ENCODE data around the gene CDK11B. TPM values are rescaled to one million over a fixed set of nuclear protein-coding genes. Genes with fewer than 3 reads are reported as not detected.

The CDK11B gene
- total RNA-seq, 1 experiment from 2014 or later: 30.1 TPM

DNA sequence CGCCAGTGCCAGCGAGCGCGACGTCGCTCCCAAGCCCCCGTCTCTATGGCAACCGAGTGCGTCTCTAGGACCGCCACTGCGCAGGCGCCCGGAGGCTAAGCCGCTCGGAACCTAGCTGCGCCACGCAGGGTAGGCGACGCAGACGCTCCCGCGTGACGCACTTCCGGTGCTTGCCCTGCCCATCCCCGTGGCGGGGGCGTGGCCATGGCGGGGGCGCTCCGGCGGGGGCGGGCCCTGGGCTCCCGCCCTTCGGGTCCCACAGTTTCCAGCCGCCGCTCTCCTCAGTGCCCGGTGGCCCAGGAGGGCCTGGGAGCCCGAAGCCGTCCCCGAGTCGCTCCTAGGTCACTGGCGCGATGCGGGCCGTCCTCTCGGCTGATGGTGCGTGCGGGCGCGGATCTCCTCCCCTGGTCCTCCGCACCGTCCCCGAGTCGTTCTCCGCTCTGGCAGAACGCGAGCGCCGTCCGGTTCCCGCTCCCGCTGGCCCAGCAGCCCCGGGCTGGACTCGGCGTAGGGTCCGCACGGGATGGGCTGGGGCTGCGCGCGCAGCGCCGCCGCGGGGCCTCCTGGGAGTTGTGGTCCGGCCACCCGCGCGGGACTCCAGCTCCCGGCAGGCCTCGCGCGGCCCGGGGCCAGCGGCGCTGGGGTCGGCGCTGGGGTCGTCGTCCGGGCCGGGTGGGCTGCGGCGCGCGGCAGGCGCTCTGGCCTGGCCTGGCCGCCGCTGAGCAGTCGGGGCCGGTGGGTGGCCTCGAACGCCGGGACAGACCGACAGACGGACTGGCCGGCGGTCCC is 43.4 kb downstream of the CDK11B start, which contains the start of gene MIB2:
MIB2 (plus strand) TSS at position 245 of the 789 bp plus-strand sequence. CDS start 7,953 bp downstream, outside the sequence.
- no peak within 1 kb of the TSS; the same call in 1 of the 2 replicates for H3K4ac ChIP-seq (ENCODE audit: low read depth, low read length)
- TF ChIP-seq, protein P1, sequence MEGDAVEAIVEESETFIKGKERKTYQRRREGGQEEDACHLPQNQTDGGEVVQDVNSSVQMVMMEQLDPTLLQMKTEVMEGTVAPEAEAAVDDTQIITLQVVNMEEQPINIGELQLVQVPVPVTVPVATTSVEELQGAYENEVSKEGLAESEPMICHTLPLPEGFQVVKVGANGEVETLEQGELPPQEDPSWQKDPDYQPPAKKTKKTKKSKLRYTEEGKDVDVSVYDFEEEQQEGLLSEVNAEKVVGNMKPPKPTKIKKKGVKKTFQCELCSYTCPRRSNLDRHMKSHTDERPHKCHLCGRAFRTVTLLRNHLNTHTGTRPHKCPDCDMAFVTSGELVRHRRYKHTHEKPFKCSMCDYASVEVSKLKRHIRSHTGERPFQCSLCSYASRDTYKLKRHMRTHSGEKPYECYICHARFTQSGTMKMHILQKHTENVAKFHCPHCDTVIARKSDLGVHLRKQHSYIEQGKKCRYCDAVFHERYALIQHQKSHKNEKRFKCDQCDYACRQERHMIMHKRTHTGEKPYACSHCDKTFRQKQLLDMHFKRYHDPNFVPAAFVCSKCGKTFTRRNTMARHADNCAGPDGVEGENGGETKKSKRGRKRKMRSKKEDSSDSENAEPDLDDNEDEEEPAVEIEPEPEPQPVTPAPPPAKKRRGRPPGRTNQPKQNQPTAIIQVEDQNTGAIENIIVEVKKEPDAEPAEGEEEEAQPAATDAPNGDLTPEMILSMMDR (conservative IDR thresholded peaks at IDR 0.05): no peak
- no peaks in the 10 kb centered on the region for H3K9me3 ChIP-seq (ENCODE audit: control insufficient read depth, low read depth, low read length)
- H3K4me1 ChIP-seq (ENCODE audit: insufficient read depth, low read length): peaks cover 5% of the 10 kb centered on the region; the same call in 1 of the 2 replicates
- no peaks in the 10 kb centered on the region for H3K79me2 ChIP-seq (ENCODE audit: insufficient read depth, low read length)
- peak within 1 kb of the TSS; percentile 70 for H3K9ac ChIP-seq (ENCODE audit: extremely low read depth, insufficient read length, low read length)
- no peak within 1 kb of the TSS for H4K8ac ChIP-seq (replicated peaks; ENCODE audit: insufficient read length, low read depth, low read length)
- peak within 1 kb of the TSS; percentile 22 to 93 (median 91); a peak in 3 of 7 replicates for H3K27ac Mint-ChIP-seq
- H3K4me3 Mint-ChIP-seq: peak within 1 kb of the TSS; percentile 86 to 89
- H3K56ac ChIP-seq (ENCODE audit: insufficient read length, low read depth, low read length): no peak within 1 kb of the TSS
- DNase-seq: peak; percentile 98
- H2BK15ac ChIP-seq (ENCODE audit: low read depth, low read length): no peak within 1 kb of the TSS
- no peaks in the 10 kb centered on the region for H3K27me3 Mint-ChIP-seq (ENCODE audit: low read depth)
- H3K27me3 ChIP-seq (ENCODE audit: insufficient read depth, low read length): no peaks in the 10 kb centered on the region
- no CpG with 5 or more reads among the region's 107 CpGs for WGBS (ENCODE audit: extremely low coverage, insufficient read length, low lambda C conversion rate)
- H3K4me1 Mint-ChIP-seq: peaks cover 16 to 19% of the 10 kb centered on the region in 2 experiments
- no peak within 1 kb of the TSS for H2BK12ac ChIP-seq (ENCODE audit: insufficient read length, low read depth, low read length)
- H4K20me1 ChIP-seq (ENCODE audit: control insufficient read depth, insufficient read depth, insufficient read length): no peaks in the 10 kb centered on the region
- H2AFZ ChIP-seq (ENCODE audit: low read length): no peak within 1 kb of the TSS
- H3T11ph ChIP-seq (ENCODE audit: low read length): no peak within 1 kb of the TSS
- H3K79me1 ChIP-seq (ENCODE audit: insufficient read depth, low read depth, low read length, poor library complexity, severe bottlenecking): no peaks in the 10 kb centered on the region
- no peak within 1 kb of the TSS for H2AK5ac ChIP-seq (ENCODE audit: insufficient read length, low read length)
- no peaks in the 10 kb centered on the region; a peak in 1 of 5 replicates for H3K9me3 Mint-ChIP-seq
- no peak within 1 kb of the TSS for H2BK5ac ChIP-seq (ENCODE audit: insufficient read length, low read length)
- no peak within 1 kb of the TSS for H2BK20ac ChIP-seq (ENCODE audit: low read depth, low read length, poor library complexity, severe bottlenecking)
- peaks cover 0 to 15% (median 6%) of the 10 kb centered on the region in 3 experiments; a peak in 5 of 7 replicates for H3K36me3 Mint-ChIP-seq (ENCODE audit: insufficient read depth in 1 of 3, low read depth in 3 of 3)
- no peak within 1 kb of the TSS for H4K91ac ChIP-seq (ENCODE audit: insufficient read length, low read depth, low read length)
- no peak within 1 kb of the TSS for H4K5ac ChIP-seq (ENCODE audit: insufficient read length, low read depth, low read length)
- no peak within 1 kb of the TSS for H3K23ac ChIP-seq (ENCODE audit: insufficient read length, low read depth, low read length)
- H3K18ac ChIP-seq (ENCODE audit: insufficient read length, low read depth, low read length): peak within 1 kb of the TSS; percentile 95
- no peak within 1 kb of the TSS for H3K27ac ChIP-seq (ENCODE audit: insufficient read length, low read depth, low read length)
- H2BK120ac ChIP-seq (ENCODE audit: low read depth, low read length, poor library complexity, severe bottlenecking): no peak within 1 kb of the TSS
- peaks cover 15% of the 10 kb centered on the region for H3K23me2 ChIP-seq (ENCODE audit: insufficient read length, low read depth, low read length, poor library complexity, severe bottlenecking)
- peak within 1 kb of the TSS; percentile 89 for H3K14ac ChIP-seq (ENCODE audit: insufficient read depth, low read length)
- H3K4me2 ChIP-seq (ENCODE audit: insufficient read depth, insufficient read length, low read length): peak within 1 kb of the TSS; percentile 62

Data from H9 (cell line).